ENCODE measurements around the gene BDKRB1.

BDKRB1 gene

DNA sequence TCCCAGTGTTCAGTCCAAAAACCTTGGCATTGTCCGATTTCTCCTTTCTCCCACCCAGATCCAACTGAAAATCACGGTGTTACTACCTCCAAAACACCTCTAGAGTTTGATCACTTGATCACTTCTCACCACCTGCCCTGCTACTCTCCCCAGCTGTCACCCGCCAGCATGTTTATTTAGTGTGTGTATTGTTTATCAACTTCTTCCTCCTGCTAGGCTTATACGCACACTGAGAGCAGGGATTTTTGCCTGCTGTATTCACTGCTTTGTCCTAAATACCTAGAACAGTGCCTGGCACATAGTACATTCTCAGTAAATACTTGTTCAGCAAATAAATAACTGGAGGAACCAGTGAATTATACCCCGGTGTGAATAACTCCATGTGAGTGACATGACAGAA lies 5.0 kb downstream of the BDKRB1 start:
- no peak for DNase-seq

DNA sequence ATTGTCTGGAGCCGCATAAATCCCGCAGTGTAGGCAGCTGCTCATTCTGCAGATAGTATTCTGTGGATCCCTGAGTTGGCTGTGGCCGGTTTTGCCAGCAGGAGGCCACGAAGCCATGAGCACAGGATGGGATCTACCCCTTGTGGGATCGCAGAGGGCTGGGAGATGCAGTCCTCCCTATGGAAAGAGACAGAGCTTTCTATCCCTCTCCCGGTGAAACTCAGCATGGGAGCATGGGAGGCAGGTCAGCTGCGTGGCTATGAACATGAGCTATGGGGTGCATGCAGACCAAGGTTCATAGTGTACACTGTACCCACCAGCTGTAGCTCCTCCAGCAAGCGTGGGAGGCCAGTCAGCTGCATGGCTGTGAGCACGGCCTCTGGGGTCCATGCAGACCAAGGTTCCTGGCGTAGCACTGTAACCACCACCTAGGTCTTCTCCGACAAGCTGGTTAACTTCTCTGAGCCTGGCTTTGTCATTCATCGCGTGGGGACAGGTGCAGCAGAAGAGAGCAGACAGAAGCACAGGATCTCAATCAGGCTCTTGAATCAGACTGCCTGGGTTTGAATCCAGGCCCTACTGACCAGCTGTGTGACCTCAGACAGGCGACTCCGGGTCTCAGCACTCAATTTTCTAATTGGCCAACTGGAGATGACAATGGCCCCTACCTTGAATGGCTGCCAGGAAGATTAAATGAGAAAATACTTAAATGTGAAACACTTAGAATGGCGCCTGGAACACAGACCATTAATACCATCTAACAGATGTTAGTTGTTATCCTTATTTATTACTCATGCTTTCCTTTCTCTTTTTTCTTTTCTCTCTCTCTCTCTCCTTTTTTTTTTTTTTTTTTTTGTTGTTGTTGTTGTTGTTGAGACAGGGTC lies 6.0 kb downstream of the BDKRB1 start:
- no peak for DNase-seq

DNA sequence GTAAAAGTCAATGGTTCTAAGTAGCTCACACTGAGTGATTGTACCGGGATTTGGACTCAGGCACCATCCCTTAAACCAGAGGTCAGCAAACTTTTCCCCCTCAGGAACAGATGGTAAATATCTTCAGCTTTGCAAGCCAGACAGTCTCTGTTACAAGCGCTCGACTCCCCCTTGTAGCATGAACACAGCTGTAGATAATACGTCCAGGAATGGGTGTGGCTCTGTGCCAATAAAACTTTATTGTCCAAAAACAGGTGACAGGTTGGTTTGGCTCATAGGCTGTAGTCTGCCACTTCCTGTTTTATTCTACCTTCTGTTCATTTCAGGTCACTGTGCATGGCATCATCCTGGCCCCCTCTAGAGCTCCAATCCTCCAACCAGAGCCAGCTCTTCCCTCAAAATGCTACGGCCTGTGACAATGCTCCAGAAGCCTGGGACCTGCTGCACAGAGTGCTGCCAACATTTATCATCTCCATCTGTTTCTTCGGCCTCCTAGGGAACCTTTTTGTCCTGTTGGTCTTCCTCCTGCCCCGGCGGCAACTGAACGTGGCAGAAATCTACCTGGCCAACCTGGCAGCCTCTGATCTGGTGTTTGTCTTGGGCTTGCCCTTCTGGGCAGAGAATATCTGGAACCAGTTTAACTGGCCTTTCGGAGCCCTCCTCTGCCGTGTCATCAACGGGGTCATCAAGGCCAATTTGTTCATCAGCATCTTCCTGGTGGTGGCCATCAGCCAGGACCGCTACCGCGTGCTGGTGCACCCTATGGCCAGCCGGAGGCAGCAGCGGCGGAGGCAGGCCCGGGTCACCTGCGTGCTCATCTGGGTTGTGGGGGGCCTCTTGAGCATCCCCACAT lies 7.6 kb downstream of the BDKRB1 start:
- no peak for DNase-seq

DNA sequence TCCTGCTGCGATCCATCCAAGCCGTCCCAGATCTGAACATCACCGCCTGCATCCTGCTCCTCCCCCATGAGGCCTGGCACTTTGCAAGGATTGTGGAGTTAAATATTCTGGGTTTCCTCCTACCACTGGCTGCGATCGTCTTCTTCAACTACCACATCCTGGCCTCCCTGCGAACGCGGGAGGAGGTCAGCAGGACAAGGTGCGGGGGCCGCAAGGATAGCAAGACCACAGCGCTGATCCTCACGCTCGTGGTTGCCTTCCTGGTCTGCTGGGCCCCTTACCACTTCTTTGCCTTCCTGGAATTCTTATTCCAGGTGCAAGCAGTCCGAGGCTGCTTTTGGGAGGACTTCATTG lies 8.2 kb downstream of the BDKRB1 start:
- no peak for DNase-seq

DNA sequence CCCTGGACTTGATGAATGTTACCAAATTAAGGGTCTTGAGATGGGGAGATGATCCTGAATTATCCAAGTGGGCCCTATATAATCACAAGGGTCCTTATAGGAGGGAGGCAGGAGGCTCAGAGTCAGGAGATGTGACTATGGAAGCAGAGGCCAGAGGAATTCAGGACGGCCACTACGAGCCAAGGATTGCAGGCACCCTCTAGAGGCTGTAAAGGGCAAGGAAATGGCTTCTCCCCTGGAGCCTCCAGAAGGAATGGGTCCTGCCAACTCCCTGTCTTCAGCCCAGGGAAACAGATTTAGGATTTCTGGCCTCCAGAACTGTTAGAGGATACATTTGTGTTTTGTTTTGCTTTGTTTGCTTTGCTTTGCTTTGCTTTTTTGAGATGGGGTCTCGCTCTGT lies 8.8 kb downstream of the BDKRB1 start:
- DNase-seq: no peak

- DNase-seq: no peak
These were observed 9.5 kb downstream of the BDKRB1 start for GRCh38 chr14:96265383-96266095.

- DNase-seq: no peak
These were observed 11.3 kb downstream of the BDKRB1 start for GRCh38 chr14:96267336-96267735.

DNA sequence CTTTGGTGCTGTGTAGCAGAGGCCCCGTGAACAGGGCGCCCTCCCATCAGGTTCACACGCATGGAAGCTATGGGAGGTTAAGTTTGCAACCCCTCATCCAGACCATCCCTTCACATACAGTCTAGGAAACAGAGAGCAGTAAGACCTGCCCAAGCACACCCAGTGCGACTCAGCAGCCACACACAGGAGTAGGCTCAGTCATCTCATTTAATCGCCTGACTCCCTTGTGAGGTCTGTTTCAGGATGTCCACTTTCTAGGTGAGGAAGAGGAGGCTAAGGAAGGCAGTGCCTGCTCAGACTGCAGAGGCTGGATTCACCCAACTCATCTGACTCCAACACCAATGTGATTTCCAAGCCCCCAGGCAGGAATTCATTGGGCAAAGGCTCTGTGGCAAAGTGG lies 11.9 kb downstream of the BDKRB1 start:
- no peak for DNase-seq

GRCh38 chr14:96268431-96269358 lies 12.7 kb downstream of the BDKRB1 start:
- DNase-seq: no peak

- DNase-seq: no peak
These were observed 13.3 kb downstream of the BDKRB1 start for GRCh38 chr14:96269359-96269710.

- DNase-seq: no peak
These were observed 14.8 kb downstream of the BDKRB1 start for GRCh38 chr14:96270565-96271420.

GRCh38 chr14:96271421-96271762 lies 15.4 kb downstream of the BDKRB1 start:
- DNase-seq: no peak

- no peak for DNase-seq
These were observed 16.9 kb downstream of the BDKRB1 start for GRCh38 chr14:96272777-96273473.

- no peak for DNase-seq
These were observed 17.6 kb downstream of the BDKRB1 start for GRCh38 chr14:96273629-96274028.

DNA sequence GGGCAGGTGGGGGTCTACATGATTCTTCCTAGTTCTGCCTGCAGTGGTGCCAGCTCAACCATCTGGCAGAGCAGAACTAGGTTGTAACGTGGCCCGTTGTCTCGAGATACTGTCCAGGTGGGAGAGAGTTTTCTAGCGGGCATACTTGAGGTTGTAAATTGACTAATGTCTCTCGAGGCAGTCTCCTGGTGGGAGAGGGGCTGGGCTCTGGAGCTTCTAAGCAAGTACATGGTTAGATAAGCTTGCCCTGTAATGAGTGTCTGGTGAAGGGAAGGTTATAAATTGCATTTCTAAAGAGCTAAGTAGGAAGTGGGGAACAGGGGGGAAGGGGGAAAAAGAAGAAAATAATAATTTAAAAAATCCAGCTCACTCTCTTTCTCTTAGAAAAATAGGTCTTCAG lies 18.1 kb downstream of the BDKRB1 start:
- DNase-seq: peak in 1 of 51 donors; percentile 3

GRCh38 chr14:96274543-96274942 lies 18.5 kb downstream of the BDKRB1 start:
- peak in 22 of 51 donors; percentile 5 to 81 (median 24) for DNase-seq

DNA sequence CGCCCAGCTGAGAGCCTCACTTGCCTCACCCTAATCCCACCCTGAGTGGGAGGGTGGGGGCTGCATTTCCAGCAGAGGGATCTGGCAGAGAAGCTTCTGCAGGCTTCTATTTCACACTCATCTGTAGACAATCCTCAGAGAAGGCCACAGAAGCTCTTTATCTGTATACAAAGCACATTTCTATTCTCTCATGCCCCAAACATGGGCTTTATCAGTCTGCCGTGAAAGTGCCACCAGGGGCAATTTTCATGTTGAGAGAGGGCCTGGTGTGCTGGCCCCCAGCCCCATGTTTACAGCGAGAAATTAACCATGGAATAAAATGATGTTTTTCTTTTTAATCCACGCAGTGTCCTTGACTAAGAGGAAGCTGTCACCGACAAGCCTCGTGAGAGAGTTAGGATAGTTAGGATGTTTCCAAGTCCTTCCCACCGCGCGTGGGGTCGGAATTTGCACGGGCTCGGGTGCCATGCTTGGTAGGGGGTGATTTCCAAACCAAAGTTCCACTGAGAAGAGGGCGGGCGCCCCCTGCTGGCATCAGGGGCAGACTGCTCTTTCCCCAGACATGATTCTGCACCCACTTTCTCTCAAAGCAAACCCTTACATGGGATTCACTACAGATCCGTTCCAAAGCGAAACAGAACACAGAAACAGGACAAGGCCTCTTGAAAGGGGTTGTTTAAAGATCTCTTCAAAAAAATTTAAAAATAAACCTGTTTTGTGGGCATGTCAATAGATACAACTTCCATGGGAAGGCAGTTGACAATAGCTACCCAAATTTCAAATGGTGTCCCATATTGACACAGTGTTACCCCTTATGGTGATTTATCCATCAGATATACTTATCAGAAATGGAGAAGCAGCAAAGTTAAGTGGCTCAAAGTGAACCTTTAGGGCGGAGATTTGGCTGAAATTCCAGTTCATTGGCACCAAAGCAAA lies 19.4 kb downstream of the BDKRB1 start:
- DNase-seq: peak in 50 of 51 donors; percentile 9 to 88 (median 58)

DNA sequence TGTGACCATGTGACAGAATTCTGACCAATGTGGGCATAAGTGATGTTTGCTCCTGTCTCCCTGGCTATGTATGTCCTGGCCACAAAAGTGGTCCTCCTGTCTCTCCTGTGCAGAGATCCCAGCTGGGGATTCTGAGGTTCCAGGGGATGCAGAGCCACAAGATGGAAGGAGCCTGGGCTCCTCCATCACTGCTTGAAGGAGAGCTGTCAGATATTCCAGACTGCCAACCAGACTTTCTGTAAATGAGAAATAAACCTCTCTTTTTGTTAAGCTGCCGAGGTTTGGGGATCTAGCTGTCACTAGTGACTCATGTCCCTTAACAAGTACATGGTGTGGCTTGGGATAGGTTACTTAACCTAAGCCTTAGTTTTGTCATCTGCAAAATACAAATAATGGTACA lies 21.9 kb downstream of the BDKRB1 start:
- DNase-seq: no peak
